ENCODE measurements around the gene NPLOC4. TPM values are rescaled to one million over a fixed set of nuclear protein-coding genes. Genes with fewer than 3 reads are reported as not detected.

Gene NPLOC4
- total and polyA plus RNA-seq, 9 of the 15 experiments (the other 6 are each of a cell fraction or from before 2014, with no cell fraction given), result 1.5 to 116 (median 64.5) TPM

- TF ChIP-seq PRDM10 (IDR thresholded peaks at IDR 0.05; ENCODE audit: partially characterized antibody), result no peak
- TF ChIP-seq BCOR (IDR thresholded peaks at IDR 0.05), result 0 out of 2 replicates have a peak, but pooled peaks have one; percentile 34
- TF ChIP-seq ZNF274 (IDR thresholded peaks at IDR 0.05; ENCODE audit: borderline replicate concordance, low read depth, low read length), result no peak
- TF ChIP-seq MTA1 (IDR thresholded peaks at IDR 0.05; ENCODE audit: borderline replicate concordance), result no peak
- TF ChIP-seq MYC (IDR thresholded peaks at IDR 0.05; ENCODE audit: low read depth, low read length), result peak; percentile 24; the same call in 1 of the 2 replicates
- no peak for TF ChIP-seq MYC (CRISPR knock-in tag; IDR thresholded peaks at IDR 0.05; ENCODE audit: borderline replicate concordance, low read depth)
Measured at GRCh38 chr17:81522491-81523401, 114.2 kb downstream of the NPLOC4 start (continued).

Measured in K562 (cell line).